ENCODE results near the gene MYO16.

Gene MYO16

GRCh38 chr13:109160357-109160756, 530.9 kb downstream of the MYO16 start:
- no peak for DNase-seq

GRCh38 chr13:109160887-109161669, 531.7 kb downstream of the MYO16 start:
- DNase-seq, result no peak

GRCh38 chr13:109162248-109163036, 533.0 kb downstream of the MYO16 start:
- no peak for DNase-seq

- DNase-seq, result no peak
Measured at GRCh38 chr13:109163037-109163379, 533.6 kb downstream of the MYO16 start.

- DNase-seq, result no peak
Measured at GRCh38 chr13:109165417-109165904, 536.0 kb downstream of the MYO16 start.

GRCh38 chr13:109166804-109167203, 537.4 kb downstream of the MYO16 start:
- DNase-seq, result no peak

GRCh38 chr13:109172136-109172535, 542.7 kb downstream of the MYO16 start:
- no peak for DNase-seq

- DNase-seq, result no peak
Measured at GRCh38 chr13:109175666-109176065, 546.3 kb downstream of the MYO16 start.

- DNase-seq, result no peak
Measured at GRCh38 chr13:109180905-109181425, 551.6 kb downstream of the MYO16 start.

GRCh38 chr13:109182777-109183465, 553.5 kb downstream of the MYO16 start:
- no peak for DNase-seq

GRCh38 chr13:109191413-109191812, 562.0 kb downstream of the MYO16 start:
- no peak for DNase-seq

GRCh38 chr13:109192306-109192705, 562.9 kb downstream of the MYO16 start:
- no peak for DNase-seq

GRCh38 chr13:109196948-109197347, 567.5 kb downstream of the MYO16 start:
- no peak for DNase-seq

GRCh38 chr13:109198585-109198984, 569.2 kb downstream of the MYO16 start:
- DNase-seq, result no peak

- DNase-seq, result no peak
Measured at GRCh38 chr13:109199280-109199679, 569.9 kb downstream of the MYO16 start.

- DNase-seq, result no peak
Measured at GRCh38 chr13:109200556-109200955, 571.1 kb downstream of the MYO16 start.

- DNase-seq, result no peak
Measured at GRCh38 chr13:109203587-109203986, 574.2 kb downstream of the MYO16 start.

- DNase-seq, result no peak
Measured at GRCh38 chr13:109204252-109204651, 574.8 kb downstream of the MYO16 start.

GRCh38 chr13:109204657-109205056, 575.2 kb downstream of the MYO16 start:
- DNase-seq, result no peak

GRCh38 chr13:109205315-109205714, 575.9 kb downstream of the MYO16 start:
- DNase-seq, result no peak

GRCh38 chr13:109206616-109207015, 577.2 kb downstream of the MYO16 start:
- DNase-seq, result no peak

GRCh38 chr13:109207622-109208021, 578.2 kb downstream of the MYO16 start:
- no peak for DNase-seq

GRCh38 chr13:109208522-109208921, 579.1 kb downstream of the MYO16 start:
- no peak for DNase-seq
